HepG2 (cell line): ENCODE data around the gene ODAM.

ENCODE experiments used
- NR2F2 ChIP-seq: IDR thresholded peaks from 2 replicates; pipeline ENCODE4 v1.6.1; 2012; ENCODE audit warnings: low read depth, inconsistent platforms, borderline replicate concordance
- ZBTB1 ChIP-seq: sonication (generic); formaldehyde crosslinking; IDR thresholded peaks from 2 replicates; pipeline ENCODE4 v1.4.0; 2020; ENCODE audit warnings: missing genetic modification reagents, borderline replicate concordance
- ZNF124 ChIP-seq: sonication (generic); formaldehyde crosslinking; IDR thresholded peaks from 2 replicates; pipeline ENCODE4 v1.4.0; 2020; ENCODE audit warnings: missing genetic modification reagents
- ZNF512 ChIP-seq: sonication (generic); formaldehyde crosslinking; IDR thresholded peaks from 2 replicates; pipeline ENCODE4 v1.4.0; 2020; ENCODE audit warnings: mild to moderate bottlenecking, missing genetic modification reagents

GRCh38 chr4:70196857-70197256 is 1.3 kb downstream of the ODAM start:
- TF ChIP-seq NR2F2: no peak
- no peak for TF ChIP-seq ZBTB1 (CRISPR knock-in tag)
- TF ChIP-seq ZNF512 (CRISPR knock-in tag): no peak
- no peak for TF ChIP-seq ZNF124
